Right lobe of liver (tissue), 4 donors: Measurements from ENCODE around the gene SAP30BP.

Experiments used
- POLR2A ChIP-seq: fragments of 450-650 bp; IDR thresholded peaks from one replicate; pipeline ENCODE4 v1.6.1; 2017; ENCODE audit warnings: antibody characterized with exemption, mild to moderate bottlenecking
- TF ChIP-seq, protein P1 (sequence below), 4 donors: fragments of 200-600 bp in 3 of 4; fragments of 450-650 bp in 1 of 4; IDR thresholded peaks; one replicate each; pipeline versions ENCODE4 v1.5.1 to v1.8.0; 2016 to 2022; ENCODE audit warnings: antibody characterized with exemption in 4 of 4, mild to moderate bottlenecking in 2 of 4
- donor health status: DM: no; HTN: no; CAD: no.
- donor health status: DM: no; HTN: no; CAD: no.
- donor health status: DM: no; HTN: yes; CAD: no.

DNA sequence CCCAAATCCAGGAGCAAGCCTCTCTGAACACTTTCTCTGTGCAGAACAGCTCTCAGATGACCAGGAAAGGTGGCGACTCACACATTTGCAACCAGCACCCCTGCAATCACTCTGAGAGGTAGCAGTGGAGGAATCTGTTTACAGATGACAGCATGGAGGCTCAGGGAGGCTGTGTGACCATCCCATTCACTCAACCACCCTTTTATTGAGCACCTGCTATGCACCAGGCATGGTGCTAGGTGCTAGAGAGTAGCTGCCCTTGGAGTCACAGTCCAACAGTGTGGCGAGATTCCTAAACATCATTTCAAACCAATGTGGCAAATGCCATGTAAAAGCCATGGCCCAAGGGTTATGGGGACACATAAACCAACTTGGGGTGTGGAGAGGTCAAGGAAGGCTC lies 52.6 kb downstream of the SAP30BP start:
- TF ChIP-seq, protein P1, sequence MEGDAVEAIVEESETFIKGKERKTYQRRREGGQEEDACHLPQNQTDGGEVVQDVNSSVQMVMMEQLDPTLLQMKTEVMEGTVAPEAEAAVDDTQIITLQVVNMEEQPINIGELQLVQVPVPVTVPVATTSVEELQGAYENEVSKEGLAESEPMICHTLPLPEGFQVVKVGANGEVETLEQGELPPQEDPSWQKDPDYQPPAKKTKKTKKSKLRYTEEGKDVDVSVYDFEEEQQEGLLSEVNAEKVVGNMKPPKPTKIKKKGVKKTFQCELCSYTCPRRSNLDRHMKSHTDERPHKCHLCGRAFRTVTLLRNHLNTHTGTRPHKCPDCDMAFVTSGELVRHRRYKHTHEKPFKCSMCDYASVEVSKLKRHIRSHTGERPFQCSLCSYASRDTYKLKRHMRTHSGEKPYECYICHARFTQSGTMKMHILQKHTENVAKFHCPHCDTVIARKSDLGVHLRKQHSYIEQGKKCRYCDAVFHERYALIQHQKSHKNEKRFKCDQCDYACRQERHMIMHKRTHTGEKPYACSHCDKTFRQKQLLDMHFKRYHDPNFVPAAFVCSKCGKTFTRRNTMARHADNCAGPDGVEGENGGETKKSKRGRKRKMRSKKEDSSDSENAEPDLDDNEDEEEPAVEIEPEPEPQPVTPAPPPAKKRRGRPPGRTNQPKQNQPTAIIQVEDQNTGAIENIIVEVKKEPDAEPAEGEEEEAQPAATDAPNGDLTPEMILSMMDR (IDR thresholded peaks at IDR 0.05): no peak
- no peak for TF ChIP-seq POLR2A
